Measurements from ENCODE around the gene VAV3. TPM values are rescaled to one million over a fixed set of nuclear protein-coding genes. Genes with fewer than 3 reads are reported as not detected.

The VAV3 gene
- total and polyA plus RNA-seq, 9 of the 15 experiments (the other 6 are each of a cell fraction or from before 2014, with no cell fraction given), result not detected

GRCh38 chr1:107926436-107927080, 38.4 kb downstream of the VAV3 start:
- Histone ChIP-seq H3K36me3 (ENCODE audit: control insufficient read depth, insufficient read depth, low read length) (no peaks in the 10 kb centered on the region), H3K27me3 (ENCODE audit: control insufficient read depth in 2 of 2, insufficient read depth in 2 of 2, low read length in 2 of 2) (no peaks in the 10 kb centered on the region), H3K4me2 (ENCODE audit: insufficient read depth, low read length) (no peak overlapping the region), H3K27ac (ENCODE audit: extremely low read depth, low read depth, low read length) (no peak overlapping the region), H3K9ac (ENCODE audit: insufficient read depth in 1 of 2, low read depth in 2 of 2, low read length in 2 of 2) (no peak overlapping the region), H3K9me3 (replicated peaks; ENCODE audit: control insufficient read depth, insufficient read depth, low read depth, low read length) (no peaks in the 10 kb centered on the region), H2AFZ (ENCODE audit: low read depth, low read length) (no peak overlapping the region), H3K9me1 (ENCODE audit: control insufficient read depth, insufficient read depth, low read length) (no peaks in the 10 kb centered on the region), H4K20me1 (replicated peaks; ENCODE audit: control insufficient read depth, insufficient read depth, low read length) (no peaks in the 10 kb centered on the region), H3K4me3 (no peak overlapping the region), H3K4me1 (replicated peaks in 1 of 2; ENCODE audit: control insufficient read depth in 2 of 2, insufficient read depth in 2 of 2, low read length in 2 of 2) (no peaks in the 10 kb centered on the region), H3K79me2 (ENCODE audit: control insufficient read depth, insufficient read depth, low read length) (no peaks in the 10 kb centered on the region)
- in situ Hi-C loops (cut with MboI), result no loop called here
- WGBS (ENCODE audit: insufficient coverage, low coverage, missing lambda C conversion rate), result 2% methylated on average over 3 of the region's 3 CpGs
- ChIA-PET CTCF (ENCODE audit: low intra/inter-chr PET ratio) (no interaction called here), POLR2A (no interaction called here)
- BruUV-seq (replicated peaks), result no TSS peak
- FAIRE-seq (no peak), ATAC-seq (no peak), DNase-seq (ENCODE audit: extremely low read depth in 1 of 4, low spot score in 3 of 4) (no peak)
- intact Hi-C loops (cut with micrococcal nuclease), result no loop called here
- TF ChIP-seq MBD2 (IDR thresholded peaks at IDR 0.05; ENCODE audit: borderline replicate concordance, low read depth) (no peak), COPS2 (conservative IDR thresholded peaks at IDR 0.05) (no peak), ZBED1 (IDR thresholded peaks at IDR 0.05) (no peak), STAT5B (CRISPR knock-in tag; IDR thresholded peaks at IDR 0.05) (no peak), LEF1 (IDR thresholded peaks at IDR 0.05) (no peak), CBFA2T2 (conservative IDR thresholded peaks at IDR 0.05) (no peak), BRF1 (IDR thresholded peaks at IDR 0.05; ENCODE audit: borderline replicate concordance, extremely low read depth, insufficient read length) (no peak), SMAD3 (CRISPR knock-in tag; conservative IDR thresholded peaks at IDR 0.05) (no peak), ZKSCAN8 (CRISPR knock-in tag; IDR thresholded peaks at IDR 0.05) (no peak), CHD2 (IDR thresholded peaks at IDR 0.05; ENCODE audit: low read depth, low read length) (no peak), PYGO2 (tag; IDR thresholded peaks at IDR 0.05) (no peak), ZFP36 (IDR thresholded peaks at IDR 0.05; ENCODE audit: low read depth, low read length, partially characterized antibody) (no peak), POLR2A (conservative IDR thresholded peaks at IDR 0.05) (no peak)
